ENCODE measurements around the gene HTATSF1. TPM values are rescaled to one million over a fixed set of nuclear protein-coding genes. Genes with fewer than 3 reads are reported as not detected.

Gene HTATSF1
- total RNA-seq, 1 donor from 2014 or later: 24.5 TPM

DNA sequence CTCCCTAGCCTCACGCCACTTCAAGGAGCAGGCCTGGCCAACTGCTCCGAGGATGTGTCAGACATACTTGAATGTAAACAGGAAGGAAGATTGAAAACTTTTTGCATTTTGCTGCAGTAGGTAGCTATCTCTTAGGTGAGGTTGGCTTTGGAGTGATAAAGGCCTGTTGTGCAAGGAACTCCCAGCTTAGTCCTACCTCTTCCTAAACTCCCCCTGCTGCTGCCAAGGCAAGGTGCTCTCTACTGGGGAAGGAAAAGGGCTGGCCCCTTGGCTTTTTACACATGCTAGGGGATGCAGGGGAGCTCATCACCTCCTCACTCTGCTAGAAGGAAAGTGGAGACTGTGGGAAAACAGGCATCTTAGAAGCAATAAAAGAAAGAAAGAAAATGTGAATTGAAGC, 20.4 kb upstream of the HTATSF1 start:
- Mint-ChIP-seq H3K9me3 (no peaks in the 10 kb centered on the region), H3K4me3 (no peak overlapping the region), H3K36me3 (ENCODE audit: low read depth) (no peaks in the 10 kb centered on the region), H3K27me3 (peaks cover 2% of the 10 kb centered on the region), H3K27ac (no peak overlapping the region), H3K4me1 (no peaks in the 10 kb centered on the region)
- ATAC-seq (ENCODE audit: low read depth) (no peak), DNase-seq (no peak)
- ChIA-PET CTCF (no interaction called here), POLR2A (no interaction called here)
- intact Hi-C loops (cut with micrococcal nuclease): no loop called here
- TF ChIP-seq, protein P1, sequence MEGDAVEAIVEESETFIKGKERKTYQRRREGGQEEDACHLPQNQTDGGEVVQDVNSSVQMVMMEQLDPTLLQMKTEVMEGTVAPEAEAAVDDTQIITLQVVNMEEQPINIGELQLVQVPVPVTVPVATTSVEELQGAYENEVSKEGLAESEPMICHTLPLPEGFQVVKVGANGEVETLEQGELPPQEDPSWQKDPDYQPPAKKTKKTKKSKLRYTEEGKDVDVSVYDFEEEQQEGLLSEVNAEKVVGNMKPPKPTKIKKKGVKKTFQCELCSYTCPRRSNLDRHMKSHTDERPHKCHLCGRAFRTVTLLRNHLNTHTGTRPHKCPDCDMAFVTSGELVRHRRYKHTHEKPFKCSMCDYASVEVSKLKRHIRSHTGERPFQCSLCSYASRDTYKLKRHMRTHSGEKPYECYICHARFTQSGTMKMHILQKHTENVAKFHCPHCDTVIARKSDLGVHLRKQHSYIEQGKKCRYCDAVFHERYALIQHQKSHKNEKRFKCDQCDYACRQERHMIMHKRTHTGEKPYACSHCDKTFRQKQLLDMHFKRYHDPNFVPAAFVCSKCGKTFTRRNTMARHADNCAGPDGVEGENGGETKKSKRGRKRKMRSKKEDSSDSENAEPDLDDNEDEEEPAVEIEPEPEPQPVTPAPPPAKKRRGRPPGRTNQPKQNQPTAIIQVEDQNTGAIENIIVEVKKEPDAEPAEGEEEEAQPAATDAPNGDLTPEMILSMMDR (IDR thresholded peaks at IDR 0.05): no peak

DNA sequence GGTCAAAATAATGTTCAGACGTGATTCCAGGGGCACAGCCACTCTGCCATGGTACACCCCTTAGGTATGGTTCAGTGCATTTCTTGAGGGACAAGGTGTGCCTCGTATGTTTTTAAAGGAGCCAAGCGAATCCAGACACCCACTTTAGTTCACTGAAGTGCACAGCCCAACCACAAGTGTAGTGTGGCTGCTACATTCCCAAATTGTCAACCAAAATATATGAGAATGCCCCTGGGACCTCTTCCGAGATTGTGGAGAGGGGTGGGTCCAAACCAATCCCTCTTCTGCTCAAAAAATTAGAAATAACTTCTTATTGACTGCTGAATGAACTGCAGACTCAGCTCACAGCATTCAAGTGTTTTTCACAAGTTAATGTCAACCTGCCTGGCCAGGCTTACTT, 17.0 kb upstream of the HTATSF1 start:
- ATAC-seq (ENCODE audit: low read depth) (no peak), DNase-seq (no peak)
- Mint-ChIP-seq H3K27ac (no peak overlapping the region), H3K27me3 (peaks cover 8% of the 10 kb centered on the region), H3K9me3 (no peaks in the 10 kb centered on the region), H3K4me3 (no peak overlapping the region), H3K4me1 (no peaks in the 10 kb centered on the region), H3K36me3 (ENCODE audit: low read depth) (no peaks in the 10 kb centered on the region)
- ChIA-PET POLR2A (no interaction called here), CTCF (no interaction called here)
- intact Hi-C loops (cut with micrococcal nuclease): no loop called here
- TF ChIP-seq, protein P1 (IDR thresholded peaks at IDR 0.05): no peak

DNA sequence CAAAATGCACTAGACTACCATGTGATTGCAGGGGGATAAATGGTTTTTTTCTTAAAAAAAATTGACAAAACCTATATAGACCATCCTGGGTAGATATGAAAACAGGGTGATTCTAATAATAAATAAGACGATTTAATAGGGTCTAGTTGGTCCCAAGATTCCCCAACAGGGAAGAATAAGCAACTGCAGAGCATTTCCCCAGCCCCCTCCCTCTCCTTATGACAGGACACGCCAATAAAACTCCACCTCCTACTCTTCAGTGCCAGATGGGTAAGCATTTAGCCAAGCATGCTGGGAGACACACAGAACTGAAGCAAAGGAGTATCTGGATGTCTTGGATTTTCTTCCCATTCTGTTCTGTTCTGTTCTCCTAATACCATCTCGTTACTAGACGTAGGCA, 9.7 kb upstream of the HTATSF1 start, which contains the start of gene BRS3:
Gene BRS3, plus strand, starts transcription at position 301 of the 400 bp plus-strand sequence. CDS start 168 bp downstream, outside the sequence.
- no peaks in the 10 kb centered on the region for H3K36me3 Mint-ChIP-seq (ENCODE audit: low read depth)
- no peak within 1 kb of the TSS for H3K4me3 Mint-ChIP-seq
- ChIA-PET CTCF (no interaction called here), POLR2A (no interaction called here)
- peaks cover 19% of the 10 kb centered on the region for H3K27me3 Mint-ChIP-seq
- DNase-seq: no peak
- no peak for ATAC-seq (ENCODE audit: low read depth)
- no peak within 1 kb of the TSS for H3K27ac Mint-ChIP-seq
- H3K4me1 Mint-ChIP-seq: peaks cover 2% of the 10 kb centered on the region
- intact Hi-C loops (cut with micrococcal nuclease): no loop called here
- no peaks in the 10 kb centered on the region for H3K9me3 Mint-ChIP-seq
- TF ChIP-seq, protein P1 (IDR thresholded peaks at IDR 0.05): no peak

DNA sequence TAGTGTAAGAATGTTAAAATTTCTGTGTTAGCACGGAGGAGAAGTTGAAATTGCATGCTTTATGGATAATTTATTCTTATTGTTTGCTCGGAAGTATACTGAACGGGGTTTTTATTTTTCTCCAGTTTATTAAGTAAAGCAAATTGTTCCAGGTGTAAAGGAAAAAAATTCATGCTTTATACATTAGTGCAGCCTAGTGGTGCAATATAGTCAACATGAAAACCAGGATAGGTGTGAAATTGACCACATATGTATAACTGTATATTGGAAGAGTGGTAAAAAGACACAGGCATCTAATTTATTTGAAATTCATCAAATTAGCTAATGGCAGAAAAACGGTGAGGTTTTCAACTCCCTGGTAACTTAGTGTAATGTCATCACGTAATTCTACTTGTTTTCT, 8.7 kb upstream of the HTATSF1 start:
- Mint-ChIP-seq H3K27me3 (peaks cover 16% of the 10 kb centered on the region), H3K9me3 (no peaks in the 10 kb centered on the region), H3K27ac (no peak overlapping the region), H3K4me3 (no peak overlapping the region), H3K36me3 (ENCODE audit: low read depth) (no peaks in the 10 kb centered on the region), H3K4me1 (peaks cover 2% of the 10 kb centered on the region)
- CTCF ChIA-PET: no interaction called here
- intact Hi-C loops (cut with micrococcal nuclease): no loop called here
- DNase-seq (no peak), ATAC-seq (ENCODE audit: low read depth) (no peak)
- POLR2A ChIA-PET: no interaction called here
- TF ChIP-seq, protein P1 (IDR thresholded peaks at IDR 0.05): no peak

DNA sequence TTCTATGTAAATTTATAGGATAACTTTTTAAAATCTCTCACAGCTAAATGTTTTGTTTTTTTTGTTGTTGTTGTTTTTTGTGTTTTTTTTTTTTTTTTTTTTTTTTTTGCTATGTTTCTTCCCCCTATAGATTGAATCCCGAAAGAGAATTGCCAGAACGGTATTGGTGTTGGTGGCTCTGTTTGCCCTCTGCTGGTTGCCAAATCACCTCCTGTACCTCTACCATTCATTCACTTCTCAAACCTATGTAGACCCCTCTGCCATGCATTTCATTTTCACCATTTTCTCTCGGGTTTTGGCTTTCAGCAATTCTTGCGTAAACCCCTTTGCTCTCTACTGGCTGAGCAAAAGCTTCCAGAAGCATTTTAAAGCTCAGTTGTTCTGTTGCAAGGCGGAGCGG, 5.6 kb upstream of the HTATSF1 start:
- H3K27ac Mint-ChIP-seq: no peak overlapping the region
- ChIA-PET CTCF (no interaction called here), POLR2A (interaction anchor here (0.7 kb wide), 2 partner anchors 466 to 1591 kb away, joined by 5 to 7 read pairs; no protein-coding TSS in a partner anchor)
- no peaks in the 10 kb centered on the region for H3K9me3 Mint-ChIP-seq
- no peaks in the 10 kb centered on the region for H3K36me3 Mint-ChIP-seq (ENCODE audit: low read depth)
- DNase-seq (no peak), ATAC-seq (ENCODE audit: low read depth) (no peak)
- TF ChIP-seq, protein P1 (IDR thresholded peaks at IDR 0.05): no peak
- intact Hi-C loops (cut with micrococcal nuclease): no loop called here
- H3K27me3 Mint-ChIP-seq: peaks cover 8% of the 10 kb centered on the region
- H3K4me1 Mint-ChIP-seq: peaks cover 10% of the 10 kb centered on the region
- no peak overlapping the region for H3K4me3 Mint-ChIP-seq

Data from activated B cell treated with CpG ODN at 0.5 μM for 24 hours (primary cell).